ENCODE data around the gene CLPX. TPM values are rescaled to one million over a fixed set of nuclear protein-coding genes. Genes with fewer than 3 reads are reported as not detected.
"Not testable (repeated sequence)": the region's sequence is repeated elsewhere in the genome, so short reads cannot be mapped to it uniquely, and the experiment has no call there.

Gene CLPX
- 10 to 100 TPM; 37.4 to 53.2 (median 39.8) TPM for total RNA-seq

DNA sequence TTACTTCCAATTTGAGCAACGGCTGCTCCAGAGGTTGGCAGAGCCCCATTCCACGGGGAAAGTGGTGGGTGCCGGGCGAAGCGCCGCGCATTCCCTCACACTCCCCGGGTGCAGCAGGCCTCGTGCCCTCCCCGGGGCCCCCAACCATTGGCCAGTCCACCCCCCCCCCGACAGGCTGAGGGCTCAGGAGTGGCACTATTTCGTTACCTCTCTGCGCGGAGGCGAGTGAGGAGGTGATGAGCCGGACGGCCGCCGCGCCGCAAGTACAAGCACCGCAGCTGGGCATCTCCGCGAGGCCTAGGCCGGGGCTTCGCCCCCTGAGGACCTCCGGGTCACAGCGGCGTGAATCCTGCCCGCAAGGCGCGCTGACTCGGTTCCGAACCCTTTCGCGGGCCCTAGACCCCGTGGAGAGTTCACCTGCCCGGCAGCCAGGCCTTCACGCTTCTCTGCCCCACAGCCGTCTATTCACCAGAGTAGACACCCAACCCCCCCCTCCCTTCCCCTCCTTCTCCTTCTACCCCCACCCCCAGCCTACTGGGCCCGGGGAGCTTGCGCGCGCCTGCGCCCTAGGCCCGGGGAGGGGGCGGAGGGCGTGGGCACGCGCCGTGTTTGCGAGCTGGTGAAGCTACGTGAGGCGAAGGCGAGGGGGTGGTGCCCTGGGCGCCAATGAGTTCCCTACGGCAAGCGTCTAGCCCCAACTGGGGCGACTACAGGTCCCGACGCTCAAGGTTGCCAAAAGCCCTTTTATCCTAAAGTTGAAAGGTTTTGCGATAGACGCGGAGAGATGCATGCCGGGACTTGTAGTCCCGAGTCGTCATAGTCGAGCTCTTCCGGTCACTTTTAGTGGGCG is at the start of gene CLPX:
Gene CLPX, minus strand, starts transcription at position 475 of the 850 bp plus-strand sequence. Its CDS starts 189 bp downstream, at position 286.
- peaks cover 29 to 43% (median 41%) of the 10 kb centered on the region in 4 donors for H3K4me1 ChIP-seq
- peak within 1 kb of the TSS; percentile 73 to 94 (median 86) for H3K4me3 ChIP-seq
- 0% methylated on average over 22 of the region's 70 CpGs for WGBS
- intact Hi-C loops (cut with DNase I) = loop anchor here (5.0 kb wide), 1 partner anchor 112 kb away; the partner anchor contains the start of gene RNU5A-1
- DNase-seq (ENCODE audit: extremely low spot score) = peak; percentile 96
- no peaks in the 10 kb centered on the region for H3K9me3 ChIP-seq
- H3K27ac ChIP-seq (replicated peaks in 1 of 4) = peak within 1 kb of the TSS; percentile 96 to 98 (median 98)
- TF ChIP-seq EP300 (IDR thresholded peaks at IDR 0.05) (no peak), CTCF (IDR thresholded peaks at IDR 0.05) (no peak), POLR2AphosphoS5 (IDR thresholded peaks at IDR 0.05) (peak; percentile 82 to 90), POLR2A (IDR thresholded peaks at IDR 0.05; ENCODE audit: low read depth) (peak; percentile 55)
- no peaks in the 10 kb centered on the region for H3K36me3 ChIP-seq
- no peaks in the 10 kb centered on the region for H3K27me3 ChIP-seq

DNA sequence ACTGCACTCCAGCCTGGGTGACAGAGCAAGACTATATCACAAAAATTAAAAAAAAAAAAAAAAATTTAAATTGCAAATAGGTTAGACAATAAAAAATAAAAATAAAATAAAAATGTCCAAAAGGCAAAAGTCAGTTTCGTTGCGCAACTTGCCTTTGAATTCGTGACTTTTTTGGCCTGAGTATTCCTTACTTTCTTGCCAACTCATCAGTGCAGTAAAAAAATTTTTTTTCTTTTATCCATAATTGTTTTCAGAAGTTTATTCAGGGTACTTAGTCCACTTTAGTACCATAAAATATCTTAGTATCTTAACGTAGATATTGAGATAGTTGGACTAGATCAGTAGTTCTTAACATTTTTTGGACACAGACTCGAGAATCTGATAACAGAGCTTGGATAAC is 48.6 kb upstream of the CLPX start:
- H3K36me3 ChIP-seq = no peaks in the 10 kb centered on the region
- intact Hi-C loops (cut with DNase I) = no loop called here

GRCh38 chr15:65232520-65232919 is 47.4 kb upstream of the CLPX start:
- Histone ChIP-seq H3K9me3 (no peaks in the 10 kb centered on the region), H3K36me3 (no peaks in the 10 kb centered on the region), H3K4me1 (no peaks in the 10 kb centered on the region), H3K4me3 (no peak overlapping the region), H3K27ac (replicated peaks in 1 of 4) (no peak overlapping the region), H3K27me3 (no peaks in the 10 kb centered on the region)
- TF ChIP-seq CTCF (IDR thresholded peaks at IDR 0.05) (no peak), EP300 (IDR thresholded peaks at IDR 0.05) (no peak), POLR2A (IDR thresholded peaks at IDR 0.05; ENCODE audit: low read depth) (no peak), POLR2AphosphoS5 (IDR thresholded peaks at IDR 0.05) (no peak)
- 94% methylated on average over 3 of the region's 3 CpGs for WGBS
- intact Hi-C loops (cut with DNase I) = no loop called here
- no peak for DNase-seq (ENCODE audit: extremely low spot score)

More for the DNA sequence above, 48.6 kb upstream of the CLPX start:
- no peak for TF ChIP-seq EP300 (IDR thresholded peaks at IDR 0.05)
- TF ChIP-seq CTCF (IDR thresholded peaks at IDR 0.05) = no peak
- TF ChIP-seq POLR2AphosphoS5 (IDR thresholded peaks at IDR 0.05) = no peak
- no peak for TF ChIP-seq POLR2A (IDR thresholded peaks at IDR 0.05; ENCODE audit: low read depth)
- WGBS = 84% methylated on average over 5 of the region's 5 CpGs
- no peak overlapping the region for H3K27ac ChIP-seq (replicated peaks in 1 of 4)
- H3K9me3 ChIP-seq = no peaks in the 10 kb centered on the region
- no peaks in the 10 kb centered on the region for H3K4me1 ChIP-seq
- H3K4me3 ChIP-seq = no peak overlapping the region
- DNase-seq (ENCODE audit: extremely low spot score) = no peak
- no peaks in the 10 kb centered on the region for H3K27me3 ChIP-seq

DNA sequence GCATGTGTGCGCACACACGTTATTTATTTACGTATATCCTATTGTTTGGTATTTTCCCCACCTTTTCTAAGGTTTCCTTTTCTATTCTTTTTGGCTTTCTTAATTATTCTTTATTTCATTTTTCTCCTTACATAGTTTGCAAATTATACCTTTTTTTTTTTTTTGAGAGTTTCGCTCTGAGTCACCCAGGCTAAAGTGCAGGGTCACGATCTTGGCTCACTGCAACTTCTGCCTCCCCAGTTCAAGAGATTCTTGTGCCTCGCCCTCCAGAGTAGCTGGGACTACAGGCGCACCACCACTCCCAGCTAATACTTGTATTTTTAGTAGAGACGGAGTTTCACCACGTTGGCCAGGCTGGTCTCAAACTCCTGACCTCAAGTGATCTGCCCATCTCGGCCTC is 46.2 kb upstream of the CLPX start:
- Histone ChIP-seq H3K27ac (replicated peaks in 1 of 4) (no peak overlapping the region), H3K4me1 (no peaks in the 10 kb centered on the region), H3K36me3 (no peaks in the 10 kb centered on the region), H3K9me3 (no peaks in the 10 kb centered on the region), H3K4me3 (no peak overlapping the region), H3K27me3 (no peaks in the 10 kb centered on the region)
- TF ChIP-seq POLR2A (IDR thresholded peaks at IDR 0.05; ENCODE audit: low read depth) = no peak
- TF ChIP-seq POLR2AphosphoS5 (IDR thresholded peaks at IDR 0.05) = no peak
- no peak for TF ChIP-seq EP300 (IDR thresholded peaks at IDR 0.05)
- no peak for TF ChIP-seq CTCF (IDR thresholded peaks at IDR 0.05)
- 91% methylated on average over 10 of the region's 10 CpGs for WGBS
- DNase-seq (ENCODE audit: extremely low spot score) = no peak
- intact Hi-C loops (cut with DNase I) = no loop called here

- no CpG with 5 or more reads among the region's 10 CpGs for WGBS
- H3K27ac ChIP-seq (replicated peaks in 1 of 4); DNase-seq (ENCODE audit: extremely low spot score); H3K9me3 ChIP-seq; H3K36me3 ChIP-seq; H3K4me3 ChIP-seq; H3K4me1 ChIP-seq; H3K27me3 ChIP-seq; intact Hi-C loops (cut with DNase I): not testable (repeated sequence)
Observed at GRCh38 chr15:65226901-65227300, 41.8 kb upstream of the CLPX start.

All from esophagus muscularis mucosa (tissue), 4 donors.